ENCODE results near the gene CHML. TPM values are rescaled to one million over a fixed set of nuclear protein-coding genes. Genes with fewer than 3 reads are reported as not detected.

Gene CHML
- total RNA-seq, 4 donors from 2014 or later, result 4.2 to 9.0 (median 6.3) TPM

GRCh38 chr1:241606544-241606943 is 33.6 kb downstream of the CHML start:
- Histone ChIP-seq H3K9me3 (no peaks in the 10 kb centered on the region), H3K4me3 (no peak overlapping the region), H3K4me1 (peaks cover 0 to 30% (median 0%) of the 10 kb centered on the region in 3 donors), H3K27me3 (no peaks in the 10 kb centered on the region), H3K36me3 (peaks cover 0 to 24% (median 0%) of the 10 kb centered on the region in 3 donors), H3K27ac (no peak overlapping the region)
- WGBS, 2 donors, result 38 to 48% methylated on average over 5 of the region's 5 CpGs
- no peak for DNase-seq
- TF ChIP-seq POLR2A (IDR thresholded peaks at IDR 0.05) (no peak), CTCF (IDR thresholded peaks at IDR 0.05) (no peak)
- intact Hi-C loops (cut with DNase I), result loop anchor here (10.0 kb wide), 2 partner anchors 72 to 228 kb away; partner anchors contain the start of gene KMO

GRCh38 chr1:241605146-241605805 is 34.9 kb downstream of the CHML start:
- H3K36me3 ChIP-seq, result peaks cover 0 to 24% (median 0%) of the 10 kb centered on the region in 3 donors
- TF ChIP-seq CTCF (IDR thresholded peaks at IDR 0.05) (no peak), POLR2A (IDR thresholded peaks at IDR 0.05) (no peak)
- H3K27ac ChIP-seq, result no peak overlapping the region
- no peak for DNase-seq
- H3K27me3 ChIP-seq, result no peaks in the 10 kb centered on the region
- 78 to 81% methylated on average over 9 of the region's 9 CpGs for WGBS, 2 donors
- H3K4me3 ChIP-seq, result no peak overlapping the region
- no peaks in the 10 kb centered on the region for H3K9me3 ChIP-seq
- intact Hi-C loops (cut with DNase I), result loop anchor here (10.0 kb wide), 2 partner anchors 70 to 230 kb away; partner anchors contain the start of gene KMO
- H3K4me1 ChIP-seq, result peaks cover 0 to 20% (median 0%) of the 10 kb centered on the region in 3 donors

GRCh38 chr1:241603731-241604245 is 36.4 kb downstream of the CHML start:
- Histone ChIP-seq H3K4me1 (peaks cover 0 to 7% (median 0%) of the 10 kb centered on the region in 3 donors), H3K9me3 (no peaks in the 10 kb centered on the region), H3K4me3 (no peak overlapping the region), H3K27me3 (no peaks in the 10 kb centered on the region), H3K36me3 (peaks cover 0 to 24% (median 0%) of the 10 kb centered on the region in 3 donors), H3K27ac (no peak overlapping the region)
- no peak for DNase-seq
- 54 to 68% methylated on average over 3 of the region's 3 CpGs for WGBS, 2 donors
- intact Hi-C loops (cut with DNase I), result loop anchor here (10.0 kb wide), 2 partner anchors 69 to 231 kb away; partner anchors contain the start of gene KMO
- TF ChIP-seq POLR2A (IDR thresholded peaks at IDR 0.05) (no peak), CTCF (IDR thresholded peaks at IDR 0.05) (no peak)

GRCh38 chr1:241600496-241600901 is 39.7 kb downstream of the CHML start:
- intact Hi-C loops (cut with DNase I), result loop anchor here (10.0 kb wide), 2 partner anchors 66 to 234 kb away; partner anchors contain the start of gene KMO
- Histone ChIP-seq H3K27ac (no peak overlapping the region), H3K9me3 (no peaks in the 10 kb centered on the region), H3K27me3 (no peaks in the 10 kb centered on the region), H3K36me3 (peaks cover 0 to 37% (median 0%) of the 10 kb centered on the region in 3 donors), H3K4me3 (no peak overlapping the region), H3K4me1 (peaks cover 0 to 7% (median 0%) of the 10 kb centered on the region in 3 donors)
- WGBS, 2 donors, result 41 to 42% methylated on average over 2 of the region's 2 CpGs
- DNase-seq, result no peak
- no peak for TF ChIP-seq CTCF (IDR thresholded peaks at IDR 0.05)
- no peak for TF ChIP-seq POLR2A (IDR thresholded peaks at IDR 0.05)

- no peak overlapping the region for H3K4me3 ChIP-seq
- peaks cover 0 to 36% (median 0%) of the 10 kb centered on the region in 3 donors for H3K36me3 ChIP-seq
- H3K9me3 ChIP-seq, result no peaks in the 10 kb centered on the region
- no peak for DNase-seq
- TF ChIP-seq POLR2A (IDR thresholded peaks at IDR 0.05) (no peak), CTCF (IDR thresholded peaks at IDR 0.05) (no peak)
- WGBS, 2 donors, result 73 to 79% methylated on average over 3 of the region's 3 CpGs
- no peaks in the 10 kb centered on the region for H3K27me3 ChIP-seq
- no peak overlapping the region for H3K27ac ChIP-seq
- H3K4me1 ChIP-seq, result peaks cover 0 to 7% (median 0%) of the 10 kb centered on the region in 3 donors
- intact Hi-C loops (cut with DNase I), result no loop called here
Observed at GRCh38 chr1:241598249-241598648, 41.9 kb downstream of the CHML start.

Measured in esophagus squamous epithelium (tissue), 5 donors.